Transverse colon (tissue), 4 donors: ENCODE data around the gene SLC6A7.

Experiments used
- EP300 ChIP-seq: sonication (generic); formaldehyde crosslinking; IDR thresholded peaks from one replicate; pipeline ENCODE4 v1.6.1; 2017; ENCODE audit warnings: antibody characterized with exemption, low read depth
- POLR2A ChIP-seq: fragments of 450-650 bp; IDR thresholded peaks from one replicate; pipeline ENCODE4 v1.6.1; 2016; ENCODE audit warnings: antibody characterized with exemption, mild to moderate bottlenecking, moderate library complexity
- POLR2AphosphoS5 ChIP-seq, 3 donors: sonication (generic); formaldehyde crosslinking; IDR thresholded peaks; one replicate each; pipeline ENCODE4 v1.6.1; 2016; ENCODE audit warnings: antibody characterized with exemption in 3 of 3
- TF ChIP-seq, protein P1 (sequence below), 5 experiments: fragments of 200-600 bp in 3 of 5; fragments of 450-650 bp in 2 of 5; sonication (generic) in 3 of 5; IDR thresholded peaks; 1 replicate in 2 of 5; 2 replicates in 3 of 5; pipeline ENCODE4 v1.5.1; 2016 to 2017; ENCODE audit warnings: antibody characterized with exemption in 5 of 5, inconsistent platforms in 3 of 5, mild to moderate bottlenecking in 2 of 5, moderate library complexity in 1 of 5

GRCh38 chr5:150223474-150223873 lies 33.6 kb downstream of the SLC6A7 start:
- TF ChIP-seq, protein P1, sequence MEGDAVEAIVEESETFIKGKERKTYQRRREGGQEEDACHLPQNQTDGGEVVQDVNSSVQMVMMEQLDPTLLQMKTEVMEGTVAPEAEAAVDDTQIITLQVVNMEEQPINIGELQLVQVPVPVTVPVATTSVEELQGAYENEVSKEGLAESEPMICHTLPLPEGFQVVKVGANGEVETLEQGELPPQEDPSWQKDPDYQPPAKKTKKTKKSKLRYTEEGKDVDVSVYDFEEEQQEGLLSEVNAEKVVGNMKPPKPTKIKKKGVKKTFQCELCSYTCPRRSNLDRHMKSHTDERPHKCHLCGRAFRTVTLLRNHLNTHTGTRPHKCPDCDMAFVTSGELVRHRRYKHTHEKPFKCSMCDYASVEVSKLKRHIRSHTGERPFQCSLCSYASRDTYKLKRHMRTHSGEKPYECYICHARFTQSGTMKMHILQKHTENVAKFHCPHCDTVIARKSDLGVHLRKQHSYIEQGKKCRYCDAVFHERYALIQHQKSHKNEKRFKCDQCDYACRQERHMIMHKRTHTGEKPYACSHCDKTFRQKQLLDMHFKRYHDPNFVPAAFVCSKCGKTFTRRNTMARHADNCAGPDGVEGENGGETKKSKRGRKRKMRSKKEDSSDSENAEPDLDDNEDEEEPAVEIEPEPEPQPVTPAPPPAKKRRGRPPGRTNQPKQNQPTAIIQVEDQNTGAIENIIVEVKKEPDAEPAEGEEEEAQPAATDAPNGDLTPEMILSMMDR (IDR thresholded peaks at IDR 0.05) = no peak
- TF ChIP-seq POLR2AphosphoS5 (IDR thresholded peaks at IDR 0.05) (no peak), POLR2A (no peak), EP300 (no peak)
